HG03039 (cell line): Measurements from ENCODE around the gene GNG3.
"Not testable (repeated sequence)": the region's sequence is repeated elsewhere in the genome, so short reads cannot be mapped to it uniquely, and the experiment has no call there.

Source experiments
- ATAC-seq: cut with Tn5 transposase; IDR thresholded peaks from one replicate; pipeline ENCODE4 v1.9.1; 2021; ENCODE audit warnings: mild to moderate bottlenecking, moderate library complexity; ENCODE audit not compliant: unreplicated experiment

The GNG3 gene

DNA sequence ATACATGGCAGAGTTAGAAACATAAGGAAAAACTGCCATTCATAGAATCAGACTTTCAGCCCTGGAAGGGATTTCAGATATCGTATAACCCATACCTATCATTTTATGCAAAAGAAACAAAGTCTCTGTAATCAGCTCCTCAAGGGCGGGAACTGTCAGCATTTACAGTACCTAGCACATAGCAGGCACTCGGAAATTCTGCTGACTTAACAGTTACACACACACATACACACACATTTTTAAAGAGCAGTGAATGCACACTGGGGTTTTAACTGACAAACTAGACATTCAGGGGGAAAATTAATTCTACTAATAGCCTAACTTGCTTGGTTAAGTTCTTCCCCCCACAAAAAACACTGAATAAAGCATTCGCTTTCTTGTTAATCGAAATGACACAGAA is 8.7 kb downstream of the GNG3 start:
- ATAC-seq = no peak

DNA sequence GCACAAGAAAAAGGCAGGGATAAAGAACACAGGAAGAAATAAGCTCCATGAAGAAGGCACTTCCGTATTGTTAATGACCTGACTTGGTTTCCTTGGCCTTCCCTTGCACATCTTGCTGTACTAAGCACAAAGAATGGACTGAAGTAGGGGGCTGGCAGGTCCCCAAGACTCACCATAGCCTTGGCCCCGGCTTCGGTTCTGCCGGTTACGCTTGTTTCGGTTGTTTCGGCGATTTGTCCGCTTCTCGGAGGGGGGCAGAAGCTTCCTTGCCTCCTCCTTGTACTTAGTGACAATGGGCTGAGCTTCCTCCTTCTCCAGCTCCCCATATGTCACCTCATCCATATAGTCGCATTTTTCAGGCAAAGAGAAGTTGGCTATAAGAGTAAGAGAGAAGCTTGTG is 9.3 kb downstream of the GNG3 start:
- ATAC-seq = no peak

DNA sequence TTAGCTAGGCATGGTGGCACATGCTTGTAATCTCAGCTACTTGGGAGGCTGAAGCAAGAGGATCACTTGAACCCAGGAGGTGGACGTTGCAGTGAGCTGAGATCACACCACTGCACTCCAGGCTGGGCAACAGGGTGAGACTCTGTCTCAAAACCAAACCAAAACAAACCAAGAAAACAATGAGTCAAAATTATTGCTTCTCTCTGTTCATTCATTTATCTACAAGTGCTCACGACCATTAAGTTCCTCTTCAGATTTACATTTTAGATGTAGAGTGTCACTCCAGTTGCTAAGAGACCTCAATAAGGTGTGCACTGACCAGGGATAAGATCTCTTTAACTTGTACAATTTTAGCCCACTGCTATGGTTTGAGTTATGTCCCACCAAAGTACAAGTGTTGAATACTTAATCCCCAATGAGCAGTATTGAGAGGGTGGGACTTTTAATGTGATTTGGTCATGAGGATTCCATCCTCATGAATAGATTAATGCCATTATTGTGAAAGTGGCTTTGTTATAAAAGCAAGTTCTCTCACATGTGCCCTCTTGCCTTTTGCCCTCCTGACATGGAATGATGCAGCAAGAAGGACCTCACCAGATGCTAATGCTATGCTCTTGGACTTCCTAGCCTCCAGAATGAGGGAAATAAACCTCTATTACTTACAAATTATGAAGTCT is 12.0 kb downstream of the GNG3 start:
- ATAC-seq = no peak

DNA sequence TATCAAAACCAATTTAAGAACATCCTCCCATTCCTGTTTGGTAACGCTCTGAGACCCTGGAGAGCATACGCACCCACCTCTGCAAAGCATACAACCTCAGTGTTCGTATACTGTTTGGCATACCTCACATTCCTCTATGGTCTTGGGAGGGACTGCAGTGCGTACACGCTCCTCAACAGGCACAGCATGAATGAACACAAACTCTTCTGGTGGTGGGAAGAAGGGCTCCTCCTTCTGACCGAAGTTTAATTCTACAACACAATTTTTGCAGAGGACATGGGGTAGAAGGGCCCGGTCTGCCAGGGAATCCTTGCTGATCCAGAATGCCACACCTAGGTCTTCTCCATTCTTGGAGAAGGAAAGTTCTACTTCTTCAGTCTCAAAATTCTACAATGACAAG is 14.5 kb downstream of the GNG3 start:
- no peak for ATAC-seq

DNA sequence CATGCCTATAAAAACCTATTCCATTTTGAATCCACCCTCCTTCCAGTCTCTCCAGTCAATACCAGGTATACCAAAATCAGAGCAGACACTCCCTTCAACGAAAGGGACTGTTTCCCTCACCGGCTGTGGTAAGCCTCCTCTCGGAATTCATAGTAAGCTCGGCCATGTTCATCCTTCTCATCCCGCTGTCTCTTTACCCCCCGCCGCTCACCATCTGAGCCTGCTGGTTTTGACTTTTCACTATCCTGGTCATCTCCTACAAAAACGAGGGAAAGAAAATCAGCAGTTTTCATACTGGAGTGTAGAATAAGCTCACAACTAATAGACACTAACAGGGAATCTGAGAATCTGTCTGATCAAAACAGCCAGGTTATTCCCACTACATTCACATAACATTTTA is 16.7 kb downstream of the GNG3 start:
- no peak for ATAC-seq

DNA sequence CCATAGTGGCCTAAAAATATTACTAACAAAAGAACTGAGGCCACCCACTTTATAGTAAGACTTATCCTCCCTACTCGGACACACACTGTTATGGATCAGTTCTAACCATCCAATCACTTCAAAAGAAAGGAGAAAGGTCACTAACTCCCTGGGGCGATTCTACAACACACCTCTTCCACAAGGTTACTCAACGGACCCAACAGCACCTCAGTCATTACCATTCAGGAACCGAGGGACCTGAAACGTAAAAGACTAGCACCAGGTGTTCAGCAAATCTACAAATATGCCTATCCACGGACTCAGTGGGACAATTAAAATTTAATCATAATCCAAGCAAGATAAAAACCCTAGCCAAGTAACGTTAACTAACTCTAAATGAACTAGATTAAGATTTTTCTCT is 18.2 kb downstream of the GNG3 start:
- ATAC-seq = no peak

GRCh38 chr11:62726156-62726914 is 18.9 kb downstream of the GNG3 start:
- ATAC-seq = peak; percentile 0

GRCh38 chr11:62726915-62727164 is 19.4 kb downstream of the GNG3 start:
- no peak for ATAC-seq

DNA sequence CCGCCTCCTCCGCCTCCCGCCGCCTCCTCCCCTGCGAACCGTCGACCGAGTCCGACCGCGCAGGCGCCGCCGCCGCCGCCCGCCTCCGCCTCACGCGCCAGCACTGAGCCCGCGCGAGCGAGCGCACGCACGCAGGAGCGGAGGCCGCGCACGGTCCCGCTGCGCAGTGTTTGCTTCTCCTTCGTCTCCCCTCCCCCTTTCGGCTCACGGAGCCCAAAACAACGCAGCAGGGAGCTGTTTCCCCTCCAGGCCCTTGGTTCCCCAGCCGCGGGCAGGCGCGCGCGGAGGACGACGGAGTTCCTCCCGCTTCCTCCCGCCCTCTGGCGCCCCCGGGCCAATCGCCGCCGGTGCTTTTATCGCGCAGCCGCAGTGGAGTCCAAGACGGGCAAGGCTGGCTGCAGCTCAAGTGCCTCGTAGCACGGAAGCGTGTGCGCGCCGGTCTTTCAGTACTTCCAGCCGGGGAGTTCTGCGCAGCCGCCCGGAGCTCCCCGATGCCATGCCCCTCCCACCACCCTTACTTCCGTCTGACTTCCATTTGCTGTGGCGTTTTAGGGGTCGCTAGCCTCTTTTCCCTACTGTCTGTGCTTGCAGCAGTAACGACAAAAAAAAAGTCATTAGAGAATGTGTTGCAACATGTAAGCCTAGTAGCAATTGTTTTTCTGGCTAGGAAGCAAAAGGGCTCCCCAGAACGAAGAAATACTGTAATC is 19.8 kb downstream of the GNG3 start, which contains the start of gene HNRNPUL2:
HNRNPUL2 (minus strand) TSS at position 293 of the 707 bp plus-strand sequence. CDS start 301 bp downstream, outside the sequence.
- ATAC-seq = peak; percentile 51

GRCh38 chr11:62727872-62728170 is 20.3 kb downstream of the GNG3 start:
- ATAC-seq = peak; percentile 47

DNA sequence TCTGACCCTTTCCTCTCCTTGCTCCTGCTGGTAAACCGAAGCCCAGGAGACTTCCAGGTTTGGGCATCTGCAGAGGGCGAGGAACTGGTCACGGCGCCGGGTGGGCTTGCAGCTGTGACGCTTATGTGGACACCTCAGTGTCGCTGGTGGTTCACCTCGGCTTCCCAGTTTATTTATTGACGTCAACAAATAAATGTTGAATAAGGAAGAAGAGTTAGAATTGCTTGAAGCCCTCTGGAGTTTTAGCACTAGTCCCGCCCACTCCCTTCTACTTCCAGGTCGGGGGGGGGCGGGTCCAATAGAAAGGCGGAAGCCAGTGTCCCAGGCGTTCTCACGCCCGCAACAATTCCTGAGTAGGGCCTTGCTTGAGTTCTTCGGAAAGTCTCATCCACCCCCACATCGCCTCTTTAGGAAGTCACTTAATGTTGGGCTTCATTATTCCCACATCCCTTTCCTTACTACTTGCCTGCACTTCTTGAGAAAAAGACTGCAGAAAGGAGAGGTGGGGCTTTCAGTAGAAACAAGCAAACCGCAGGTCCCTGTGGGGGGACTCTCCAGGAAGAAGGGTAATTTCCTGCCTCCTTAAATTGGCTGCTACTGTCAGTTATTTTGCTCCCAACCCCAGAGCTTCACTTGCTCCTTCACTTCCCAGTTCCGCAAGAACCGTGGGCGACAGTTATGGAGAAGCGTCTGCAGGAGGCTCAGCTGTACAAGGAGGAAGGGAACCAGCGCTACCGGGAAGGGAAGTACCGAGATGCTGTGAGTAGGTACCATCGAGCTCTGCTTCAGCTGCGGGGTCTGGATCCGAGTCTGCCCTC is 20.9 kb downstream of the GNG3 start, which contains the start of gene TTC9C:
TTC9C (plus strand) TSS at position 316 of the 818 bp plus-strand sequence; CDS start at position 679, 363 bp downstream.
- ATAC-seq = peak; percentile 16

GRCh38 chr11:62730076-62730475 is 22.6 kb downstream of the GNG3 start:
- ATAC-seq = not testable (repeated sequence)

GRCh38 chr11:62732830-62733229 is 25.4 kb downstream of the GNG3 start:
- ATAC-seq = no peak

GRCh38 chr11:62737196-62737595 is 29.7 kb downstream of the GNG3 start:
- ATAC-seq = no peak

DNA sequence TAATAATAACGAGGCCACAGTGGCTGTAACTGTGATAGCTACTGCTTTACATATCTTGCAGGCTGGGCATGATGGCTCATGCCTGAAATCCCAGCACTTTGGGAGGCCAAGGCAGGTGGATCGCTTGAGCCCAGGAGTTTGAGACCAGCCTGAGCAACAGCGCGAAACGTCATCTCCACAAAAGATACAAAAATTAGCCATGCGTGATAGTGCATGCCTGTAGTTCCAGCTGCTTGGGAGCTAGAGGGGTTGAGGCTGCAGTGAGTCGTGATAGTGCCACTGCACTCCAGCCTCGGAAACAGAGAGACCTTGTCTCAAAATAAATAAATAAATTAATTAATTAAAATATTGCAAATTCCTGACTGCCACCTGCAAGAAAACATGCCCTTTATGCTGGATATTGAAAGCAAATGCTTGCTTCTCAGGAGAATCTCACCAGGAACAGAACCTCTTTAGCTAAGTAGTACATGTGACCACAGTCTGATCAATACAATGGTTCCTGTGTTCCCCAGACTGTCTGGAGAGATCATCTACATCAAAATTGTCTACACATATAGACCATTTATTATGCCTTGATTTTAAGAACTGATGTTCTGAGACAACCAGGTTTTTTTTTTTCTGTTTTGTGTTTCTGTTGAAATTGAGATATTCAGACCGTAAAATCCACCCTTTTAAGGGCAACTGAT is 40.1 kb downstream of the GNG3 start:
- ATAC-seq = no peak

GRCh38 chr11:62749931-62750330 is 42.5 kb downstream of the GNG3 start:
- not testable (repeated sequence) for ATAC-seq

GRCh38 chr11:62752177-62752785 is 44.8 kb downstream of the GNG3 start:
- ATAC-seq = no peak

GRCh38 chr11:62752994-62753735 is 45.7 kb downstream of the GNG3 start:
- ATAC-seq = no peak
